ENCODE data around the gene SCRT2. TPM values are rescaled to one million over a fixed set of nuclear protein-coding genes. Genes with fewer than 3 reads are reported as not detected.

Gene SCRT2
- total and polyA plus RNA-seq, 2 donors (not counting 3 experiments of a cell fraction or from before 2014, with no cell fraction given) = not detected

- Histone ChIP-seq H3K27ac (ENCODE audit: insufficient read depth, low read depth, low read length) (no peak overlapping the region), H3K9me1 (replicated peaks; ENCODE audit: control insufficient read depth, extremely low read depth, insufficient read depth, low read length) (no peaks in the 10 kb centered on the region), H3K27me3 (ENCODE audit: control insufficient read depth in 2 of 2, insufficient read depth in 2 of 2, low read length in 2 of 2) (peaks cover 2 to 6% of the 10 kb centered on the region in 2 experiments), H4K20me1 (replicated peaks; ENCODE audit: control insufficient read depth, extremely low read depth, insufficient read depth, low read length) (no peaks in the 10 kb centered on the region), H3K9ac (replicated peaks; ENCODE audit: extremely low read depth, insufficient read depth, low read length) (no peak overlapping the region), H3K4me2 (ENCODE audit: insufficient read depth, low read length) (no peak overlapping the region), H3K4me1 (ENCODE audit: control insufficient read depth, extremely low read depth, insufficient read depth, low read length) (no peaks in the 10 kb centered on the region), H3K36me3 (ENCODE audit: control insufficient read depth in 2 of 2, extremely low read depth in 1 of 2, insufficient read depth in 2 of 2, low read length in 2 of 2) (no peaks in the 10 kb centered on the region), H2AFZ (ENCODE audit: low read depth, low read length) (no peak overlapping the region), H3K79me2 (ENCODE audit: control insufficient read depth, insufficient read depth, low read length) (no peaks in the 10 kb centered on the region), H3K4me3 (replicated peaks in 1 of 3; ENCODE audit: insufficient read depth in 1 of 3, low read depth in 1 of 3, low read length in 3 of 3) (no peak overlapping the region), H3K9me3 (replicated peaks; ENCODE audit: control insufficient read depth, insufficient read depth, low read length) (no peaks in the 10 kb centered on the region)
- dilution Hi-C loops (cut with MboI; ENCODE audit: extremely low pct_ligation_motif_present, low sequenced_read_pairs) = no loop called here
- DNase-seq (ENCODE audit: low read depth, low spot score) = no peak
- CTCF ChIA-PET = interaction anchor here (1.2 to 1.9 kb wide), 3 partner anchors 8 to 30 kb away, joined by 3 to 5 read pairs (median 5); no protein-coding TSS in a partner anchor
- no TSS peak for BruUV-seq (replicated peaks)
- intact Hi-C loops (cut with micrococcal nuclease) = no loop called here
- FAIRE-seq = no peak
- TF ChIP-seq MAX (IDR thresholded peaks at IDR 0.05; ENCODE audit: insufficient read depth, insufficient read length) (no peak), POLR2A (IDR thresholded peaks at IDR 0.05; ENCODE audit: low read depth, low read length) (no peak), EZH2 (IDR thresholded peaks at IDR 0.05; ENCODE audit: borderline replicate concordance, low read depth, low read length, severe bottlenecking) (no peak), JUN (IDR thresholded peaks at IDR 0.05; ENCODE audit: borderline replicate concordance, insufficient read depth, insufficient read length, low read depth) (no peak), MYC (IDR thresholded peaks at IDR 0.05; ENCODE audit: low read depth, low read length) (no peak), CTCF (IDR thresholded peaks at IDR 0.05; ENCODE audit: extremely low read depth in 1 of 2, insufficient read depth in 1 of 2, low read depth in 1 of 2, low read length in 2 of 2) (no peak), POLR2AphosphoS5 (IDR thresholded peaks at IDR 0.05; ENCODE audit: insufficient read depth, low read depth, low read length) (no peak), GATA2 (IDR thresholded peaks at IDR 0.05; ENCODE audit: insufficient read depth, insufficient read length, low read depth, low read length) (no peak), FOS (IDR thresholded peaks at IDR 0.05; ENCODE audit: borderline replicate concordance, insufficient read depth, low read length) (no peak)
- POLR2A ChIA-PET = no interaction called here
These were observed 38.0 kb downstream of the SCRT2 start for GRCh38 chr20:637559-637958.

Measured in endothelial cell of umbilical vein (primary cell).